NCI-H2171 treated with DMSO at 0.1 percent for 48 hours (cell line): ENCODE results near the gene WDR31.
"Not testable (repeated sequence)": the region's sequence is repeated elsewhere in the genome, so short reads cannot be mapped to it uniquely, and the experiment has no call there.

Experiments used
- DNase-seq: peaks from one replicate; lab custom pipeline; 2025; lab: John Stamatoyannopoulos, UW

The WDR31 gene

GRCh38 chr9:113340011-113340699 is at the start of gene WDR31:
Gene WDR31 (minus strand): TSS chr9:113340275. CDS start chr9:113332022, 8,253 bp downstream.
- peak; percentile 84 for DNase-seq

GRCh38 chr9:113389451-113389850 is 49.4 kb upstream of the WDR31 start:
- no peak for DNase-seq

GRCh38 chr9:113388833-113389232 is 48.8 kb upstream of the WDR31 start:
- no peak for DNase-seq

- no peak for DNase-seq
Observed at GRCh38 chr9:113387560-113388230, 47.6 kb upstream of the WDR31 start.

- no peak for DNase-seq
Observed at GRCh38 chr9:113386571-113387393, 46.7 kb upstream of the WDR31 start.

GRCh38 chr9:113381909-113382411 is 41.9 kb upstream of the WDR31 start:
- DNase-seq = no peak

- not testable (repeated sequence) for DNase-seq
Observed at GRCh38 chr9:113381441-113381840, 41.4 kb upstream of the WDR31 start.

GRCh38 chr9:113380869-113381378 is 40.8 kb upstream of the WDR31 start:
- no peak for DNase-seq

- not testable (repeated sequence) for DNase-seq
Observed at GRCh38 chr9:113379829-113380210, 39.7 kb upstream of the WDR31 start.

- DNase-seq = not testable (repeated sequence)
Observed at GRCh38 chr9:113379094-113379828, 39.2 kb upstream of the WDR31 start.

- DNase-seq = peak; percentile 84
Observed at GRCh38 chr9:113376634-113377567, 36.8 kb upstream of the WDR31 start, which contains the start of gene HDHD3. Gene HDHD3 (minus strand): TSS chr9:113376986. CDS start chr9:113374354, 2,632 bp downstream.

GRCh38 chr9:113375057-113376023 is 35.3 kb upstream of the WDR31 start:
- DNase-seq = no peak

- no peak for DNase-seq
Observed at GRCh38 chr9:113373676-113374392, 33.8 kb upstream of the WDR31 start.

GRCh38 chr9:113373256-113373655 is 33.2 kb upstream of the WDR31 start:
- no peak for DNase-seq

GRCh38 chr9:113372059-113372458 is 32.0 kb upstream of the WDR31 start:
- no peak for DNase-seq

- DNase-seq = no peak
Observed at GRCh38 chr9:113370806-113371325, 30.8 kb upstream of the WDR31 start.

GRCh38 chr9:113369855-113370140 is 29.7 kb upstream of the WDR31 start:
- no peak for DNase-seq
